ENCODE measurements around the gene CEP162.
"Not testable (repeated sequence)": the region's sequence is repeated elsewhere in the genome, so short reads cannot be mapped to it uniquely, and the experiment has no call there.

DNA sequence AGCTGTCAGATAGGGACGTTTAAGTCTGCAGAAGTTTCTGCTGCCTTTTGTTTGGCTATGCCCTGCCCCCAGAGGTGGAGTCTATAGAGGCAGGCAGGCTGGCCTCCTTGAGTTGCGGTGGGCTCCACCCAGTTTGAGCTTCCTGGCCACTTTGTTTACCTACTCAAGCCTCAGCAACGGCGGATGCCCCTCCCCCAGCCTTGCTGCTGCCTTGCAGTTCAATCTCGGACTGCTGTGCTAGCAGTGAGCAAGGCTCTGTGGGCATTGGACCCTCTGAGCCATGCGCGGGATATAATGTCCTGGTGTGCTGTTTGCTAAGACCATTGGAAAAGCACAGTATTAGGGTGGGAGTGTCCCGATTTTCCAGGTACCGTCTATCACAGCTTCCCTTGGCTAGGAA, 94.1 kb downstream of the CEP162 start:
- TF ChIP-seq, protein P1, sequence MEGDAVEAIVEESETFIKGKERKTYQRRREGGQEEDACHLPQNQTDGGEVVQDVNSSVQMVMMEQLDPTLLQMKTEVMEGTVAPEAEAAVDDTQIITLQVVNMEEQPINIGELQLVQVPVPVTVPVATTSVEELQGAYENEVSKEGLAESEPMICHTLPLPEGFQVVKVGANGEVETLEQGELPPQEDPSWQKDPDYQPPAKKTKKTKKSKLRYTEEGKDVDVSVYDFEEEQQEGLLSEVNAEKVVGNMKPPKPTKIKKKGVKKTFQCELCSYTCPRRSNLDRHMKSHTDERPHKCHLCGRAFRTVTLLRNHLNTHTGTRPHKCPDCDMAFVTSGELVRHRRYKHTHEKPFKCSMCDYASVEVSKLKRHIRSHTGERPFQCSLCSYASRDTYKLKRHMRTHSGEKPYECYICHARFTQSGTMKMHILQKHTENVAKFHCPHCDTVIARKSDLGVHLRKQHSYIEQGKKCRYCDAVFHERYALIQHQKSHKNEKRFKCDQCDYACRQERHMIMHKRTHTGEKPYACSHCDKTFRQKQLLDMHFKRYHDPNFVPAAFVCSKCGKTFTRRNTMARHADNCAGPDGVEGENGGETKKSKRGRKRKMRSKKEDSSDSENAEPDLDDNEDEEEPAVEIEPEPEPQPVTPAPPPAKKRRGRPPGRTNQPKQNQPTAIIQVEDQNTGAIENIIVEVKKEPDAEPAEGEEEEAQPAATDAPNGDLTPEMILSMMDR (conservative IDR thresholded peaks at IDR 0.05; ENCODE audit: low read depth in 2 of 2), result not testable (repeated sequence)
- TF ChIP-seq JUNB (IDR thresholded peaks at IDR 0.05; ENCODE audit: unreplicated experiment); EZH2 (IDR thresholded peaks at IDR 0.05; ENCODE audit: low read depth, unreplicated experiment); POLR2AphosphoS5 (IDR thresholded peaks at IDR 0.05; ENCODE audit: low read depth); STAT1 (IDR thresholded peaks at IDR 0.05; ENCODE audit: unreplicated experiment); EZH2phosphoT487 (IDR thresholded peaks at IDR 0.05; ENCODE audit: unreplicated experiment); CREB1 (CRISPR knock-in tag; IDR thresholded peaks at IDR 0.05; ENCODE audit: low read depth); NANOG (IDR thresholded peaks at IDR 0.05; ENCODE audit: borderline replicate concordance): not testable (repeated sequence)
- TF ChIP-seq, protein P2, sequence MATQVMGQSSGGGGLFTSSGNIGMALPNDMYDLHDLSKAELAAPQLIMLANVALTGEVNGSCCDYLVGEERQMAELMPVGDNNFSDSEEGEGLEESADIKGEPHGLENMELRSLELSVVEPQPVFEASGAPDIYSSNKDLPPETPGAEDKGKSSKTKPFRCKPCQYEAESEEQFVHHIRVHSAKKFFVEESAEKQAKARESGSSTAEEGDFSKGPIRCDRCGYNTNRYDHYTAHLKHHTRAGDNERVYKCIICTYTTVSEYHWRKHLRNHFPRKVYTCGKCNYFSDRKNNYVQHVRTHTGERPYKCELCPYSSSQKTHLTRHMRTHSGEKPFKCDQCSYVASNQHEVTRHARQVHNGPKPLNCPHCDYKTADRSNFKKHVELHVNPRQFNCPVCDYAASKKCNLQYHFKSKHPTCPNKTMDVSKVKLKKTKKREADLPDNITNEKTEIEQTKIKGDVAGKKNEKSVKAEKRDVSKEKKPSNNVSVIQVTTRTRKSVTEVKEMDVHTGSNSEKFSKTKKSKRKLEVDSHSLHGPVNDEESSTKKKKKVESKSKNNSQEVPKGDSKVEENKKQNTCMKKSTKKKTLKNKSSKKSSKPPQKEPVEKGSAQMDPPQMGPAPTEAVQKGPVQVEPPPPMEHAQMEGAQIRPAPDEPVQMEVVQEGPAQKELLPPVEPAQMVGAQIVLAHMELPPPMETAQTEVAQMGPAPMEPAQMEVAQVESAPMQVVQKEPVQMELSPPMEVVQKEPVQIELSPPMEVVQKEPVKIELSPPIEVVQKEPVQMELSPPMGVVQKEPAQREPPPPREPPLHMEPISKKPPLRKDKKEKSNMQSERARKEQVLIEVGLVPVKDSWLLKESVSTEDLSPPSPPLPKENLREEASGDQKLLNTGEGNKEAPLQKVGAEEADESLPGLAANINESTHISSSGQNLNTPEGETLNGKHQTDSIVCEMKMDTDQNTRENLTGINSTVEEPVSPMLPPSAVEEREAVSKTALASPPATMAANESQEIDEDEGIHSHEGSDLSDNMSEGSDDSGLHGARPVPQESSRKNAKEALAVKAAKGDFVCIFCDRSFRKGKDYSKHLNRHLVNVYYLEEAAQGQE (IDR thresholded peaks at IDR 0.05; ENCODE audit: unreplicated experiment), result not testable (repeated sequence)
